OCI-LY3 (cell line): ENCODE measurements around the gene UBE2E2.

Experiments used
- EZH2phosphoT487 ChIP-seq: fragments of 200-600 bp; shearing (Covaris generic); IDR thresholded peaks from 2 replicates; pipeline ENCODE4 v1.6.1; 2018; ENCODE audit warnings: antibody characterized with exemption, mixed run types, low read depth
- TF ChIP-seq, protein P1 (sequence below): fragments of 200-600, 300-600 bp; sonication (generic); IDR thresholded peaks from 2 replicates; pipeline ENCODE4 v1.5.1; 2014; ENCODE audit warnings: antibody characterized with exemption, low read length, low read depth

DNA sequence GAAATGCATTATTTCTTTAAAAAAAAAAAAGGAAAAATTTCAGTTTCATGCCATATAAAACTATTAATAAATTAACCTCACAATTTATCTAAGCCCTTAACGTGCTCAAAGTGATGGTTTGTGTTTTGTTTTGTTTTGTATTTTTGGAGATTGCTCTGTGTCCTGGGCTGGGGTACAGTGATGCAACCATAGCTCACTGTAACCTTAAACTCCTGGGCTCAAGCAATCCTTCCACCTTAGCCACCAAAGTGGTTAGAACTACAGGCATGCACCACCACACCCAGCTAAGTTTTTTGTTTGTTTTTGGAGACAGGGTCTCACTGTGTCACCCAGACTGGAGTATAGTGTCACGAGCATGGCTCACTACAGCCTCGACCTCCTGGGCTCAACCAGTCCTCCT lies 180.7 kb downstream of the UBE2E2 start:
- TF ChIP-seq, protein P1, sequence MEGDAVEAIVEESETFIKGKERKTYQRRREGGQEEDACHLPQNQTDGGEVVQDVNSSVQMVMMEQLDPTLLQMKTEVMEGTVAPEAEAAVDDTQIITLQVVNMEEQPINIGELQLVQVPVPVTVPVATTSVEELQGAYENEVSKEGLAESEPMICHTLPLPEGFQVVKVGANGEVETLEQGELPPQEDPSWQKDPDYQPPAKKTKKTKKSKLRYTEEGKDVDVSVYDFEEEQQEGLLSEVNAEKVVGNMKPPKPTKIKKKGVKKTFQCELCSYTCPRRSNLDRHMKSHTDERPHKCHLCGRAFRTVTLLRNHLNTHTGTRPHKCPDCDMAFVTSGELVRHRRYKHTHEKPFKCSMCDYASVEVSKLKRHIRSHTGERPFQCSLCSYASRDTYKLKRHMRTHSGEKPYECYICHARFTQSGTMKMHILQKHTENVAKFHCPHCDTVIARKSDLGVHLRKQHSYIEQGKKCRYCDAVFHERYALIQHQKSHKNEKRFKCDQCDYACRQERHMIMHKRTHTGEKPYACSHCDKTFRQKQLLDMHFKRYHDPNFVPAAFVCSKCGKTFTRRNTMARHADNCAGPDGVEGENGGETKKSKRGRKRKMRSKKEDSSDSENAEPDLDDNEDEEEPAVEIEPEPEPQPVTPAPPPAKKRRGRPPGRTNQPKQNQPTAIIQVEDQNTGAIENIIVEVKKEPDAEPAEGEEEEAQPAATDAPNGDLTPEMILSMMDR: no peak
- no peak for TF ChIP-seq EZH2phosphoT487
